ENCODE data around the gene PPHLN1.

- no peak for TF ChIP-seq POLR2AphosphoS5 (IDR thresholded peaks at IDR 0.05)
- no peak for TF ChIP-seq CTCF (IDR thresholded peaks at IDR 0.05)
- TF ChIP-seq EP300 (IDR thresholded peaks at IDR 0.05), result no peak
Measured at GRCh38 chr12:42422785-42423184, 96.8 kb downstream of the PPHLN1 start.
